ENCODE measurements around the gene ANKIB1. TPM values are rescaled to one million over a fixed set of nuclear protein-coding genes. Genes with fewer than 3 reads are reported as not detected.

Gene ANKIB1
- total RNA-seq, 2 experiments from 2014 or later, result 34.8 to 39.9 TPM

DNA sequence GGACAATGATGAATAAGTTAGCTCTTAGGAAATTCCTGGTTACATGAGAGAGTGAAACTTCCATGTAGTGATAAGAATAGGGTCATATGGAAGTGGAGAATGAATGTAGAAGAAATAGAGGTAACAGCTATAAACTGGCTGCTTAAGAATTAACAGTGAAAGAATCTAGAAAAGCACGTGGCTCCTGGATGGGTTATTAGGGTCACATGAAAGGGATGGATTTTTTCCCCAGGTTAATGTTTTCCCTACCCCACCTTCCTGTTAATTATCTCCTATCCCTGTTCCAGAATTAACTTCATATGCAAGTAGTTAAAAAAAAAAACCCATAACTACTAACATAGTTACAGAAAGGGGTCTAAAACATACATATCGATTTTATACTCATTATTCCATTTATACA is 58.0 kb downstream of the ANKIB1 start:
- no peak overlapping the region for H3K4me3 Mint-ChIP-seq
- no peaks in the 10 kb centered on the region for H3K4me1 Mint-ChIP-seq (ENCODE audit: low read depth)
- H3K9me3 Mint-ChIP-seq, result no peaks in the 10 kb centered on the region
- CTCF ChIA-PET, result no interaction called here
- intact Hi-C loops (cut with micrococcal nuclease), result no loop called here
- no peaks in the 10 kb centered on the region for H3K27me3 Mint-ChIP-seq
- no peak overlapping the region for H3K27ac Mint-ChIP-seq
- no peak for DNase-seq
- peaks cover 27% of the 10 kb centered on the region for H3K36me3 Mint-ChIP-seq
- POLR2A ChIA-PET, result no interaction called here

DNA sequence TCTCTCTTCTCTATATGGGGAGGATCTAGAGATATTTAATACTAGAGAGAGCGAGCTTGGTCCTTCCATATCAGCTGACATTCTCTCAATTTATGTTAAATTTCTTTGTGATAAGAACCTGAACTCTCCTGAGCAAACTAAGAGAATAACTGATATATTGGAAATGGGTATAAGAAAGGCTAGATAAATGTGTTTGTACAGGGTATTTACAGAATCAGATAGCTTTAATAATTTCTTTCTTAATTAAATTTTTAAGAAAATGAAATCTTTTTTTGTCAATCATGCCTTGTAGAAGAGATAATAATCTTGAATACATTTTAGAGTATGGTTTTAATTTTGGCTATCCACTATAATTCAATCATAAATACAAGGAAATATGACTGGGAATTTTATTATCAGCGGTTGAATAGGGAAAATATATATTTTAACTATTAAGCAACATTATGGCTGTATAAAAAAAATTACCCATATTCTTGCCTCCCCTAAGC is 58.7 kb downstream of the ANKIB1 start:
- intact Hi-C loops (cut with micrococcal nuclease), result no loop called here
- H3K4me3 Mint-ChIP-seq, result no peak overlapping the region
- POLR2A ChIA-PET, result no interaction called here
- H3K36me3 Mint-ChIP-seq, result peaks cover 25% of the 10 kb centered on the region
- no peaks in the 10 kb centered on the region for H3K9me3 Mint-ChIP-seq
- H3K4me1 Mint-ChIP-seq (ENCODE audit: low read depth), result no peaks in the 10 kb centered on the region
- CTCF ChIA-PET, result no interaction called here
- DNase-seq, result no peak
- no peaks in the 10 kb centered on the region for H3K27me3 Mint-ChIP-seq
- H3K27ac Mint-ChIP-seq, result no peak overlapping the region

- H3K27ac Mint-ChIP-seq, result no peak overlapping the region
- no peaks in the 10 kb centered on the region for H3K4me1 Mint-ChIP-seq (ENCODE audit: low read depth)
- no peaks in the 10 kb centered on the region for H3K9me3 Mint-ChIP-seq
- no peaks in the 10 kb centered on the region for H3K27me3 Mint-ChIP-seq
- intact Hi-C loops (cut with micrococcal nuclease), result no loop called here
- ChIA-PET POLR2A (no interaction called here), CTCF (no interaction called here)
- no peak overlapping the region for H3K4me3 Mint-ChIP-seq
- DNase-seq, result no peak
- peaks cover 14% of the 10 kb centered on the region for H3K36me3 Mint-ChIP-seq
Observed at GRCh38 chr7:92306153-92306552, 60.4 kb downstream of the ANKIB1 start.

DNA sequence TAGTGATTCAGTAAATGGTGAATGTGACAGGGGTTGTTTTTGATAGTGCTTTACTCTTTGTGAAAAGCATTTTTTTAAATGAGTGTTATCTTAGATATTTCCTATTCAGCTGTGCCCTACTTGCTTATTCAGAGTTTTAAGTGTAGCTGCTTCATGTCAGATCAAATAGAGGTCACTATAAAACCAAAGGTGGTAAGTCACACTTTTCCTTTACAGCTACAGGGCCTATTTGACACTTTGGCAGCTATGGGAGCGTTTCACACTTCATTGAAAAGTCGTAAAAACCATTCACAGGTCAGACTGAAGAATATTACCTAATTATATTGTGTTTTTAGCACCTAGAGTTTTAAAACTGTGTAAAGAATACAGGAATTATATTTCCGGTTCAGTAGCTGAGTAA is 67.3 kb downstream of the ANKIB1 start:
- ChIA-PET POLR2A (no interaction called here), CTCF (no interaction called here)
- peaks cover 8% of the 10 kb centered on the region for H3K36me3 Mint-ChIP-seq
- intact Hi-C loops (cut with micrococcal nuclease), result no loop called here
- no peaks in the 10 kb centered on the region for H3K27me3 Mint-ChIP-seq
- H3K27ac Mint-ChIP-seq, result no peak overlapping the region
- DNase-seq, result no peak
- H3K4me1 Mint-ChIP-seq (ENCODE audit: low read depth), result no peaks in the 10 kb centered on the region
- H3K9me3 Mint-ChIP-seq, result no peaks in the 10 kb centered on the region
- no peak overlapping the region for H3K4me3 Mint-ChIP-seq

DNA sequence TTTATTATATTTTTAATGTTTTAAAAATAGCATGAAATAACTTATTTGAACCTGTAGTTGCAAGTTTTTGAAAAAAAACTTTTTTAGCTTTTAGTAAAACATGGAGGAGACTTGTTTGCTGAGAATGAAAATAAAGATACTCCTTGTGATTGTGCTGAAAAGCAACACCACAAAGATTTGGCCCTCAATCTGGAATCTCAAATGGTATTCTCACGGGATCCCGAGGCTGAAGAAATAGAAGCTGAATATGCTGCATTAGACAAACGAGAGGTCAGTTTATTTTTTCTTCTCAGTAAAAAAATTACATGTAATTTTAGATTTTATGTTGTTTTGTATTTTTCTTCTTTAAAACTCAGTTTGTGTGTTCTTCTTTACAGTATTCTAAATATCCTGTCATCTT is 73.5 kb downstream of the ANKIB1 start:
- no peak for DNase-seq
- Mint-ChIP-seq H3K4me3 (no peak overlapping the region), H3K36me3 (peaks cover 11% of the 10 kb centered on the region), H3K9me3 (no peaks in the 10 kb centered on the region), H3K27ac (no peak overlapping the region), H3K4me1 (ENCODE audit: low read depth) (no peaks in the 10 kb centered on the region), H3K27me3 (no peaks in the 10 kb centered on the region)
- ChIA-PET POLR2A (no interaction called here), CTCF (no interaction called here)
- intact Hi-C loops (cut with micrococcal nuclease), result no loop called here

DNA sequence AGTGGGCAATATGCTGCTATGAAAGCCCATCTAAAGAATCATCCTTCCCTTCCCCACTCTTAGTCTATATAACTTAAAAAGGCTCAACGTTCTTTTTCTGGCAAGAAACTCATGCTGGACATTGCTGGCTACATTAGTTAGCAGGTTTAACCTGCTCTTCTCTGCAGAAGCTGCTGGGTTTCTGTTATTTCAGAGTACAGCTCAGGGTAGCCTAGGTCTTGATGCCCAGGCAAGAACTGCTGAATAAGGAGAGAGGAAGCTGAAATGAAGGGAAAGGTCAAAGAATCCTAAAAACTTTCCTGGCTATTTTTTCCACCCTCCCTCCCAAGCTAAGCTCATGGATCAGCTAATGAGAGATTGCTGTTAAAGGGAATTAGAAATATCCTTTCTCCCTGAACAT is 79.4 kb downstream of the ANKIB1 start:
- Mint-ChIP-seq H3K27ac (no peak overlapping the region), H3K36me3 (peaks cover 14% of the 10 kb centered on the region), H3K4me1 (ENCODE audit: low read depth) (no peaks in the 10 kb centered on the region), H3K9me3 (no peaks in the 10 kb centered on the region), H3K27me3 (no peaks in the 10 kb centered on the region), H3K4me3 (no peak overlapping the region)
- intact Hi-C loops (cut with micrococcal nuclease), result no loop called here
- ChIA-PET CTCF (no interaction called here), POLR2A (no interaction called here)
- DNase-seq, result no peak

DNA sequence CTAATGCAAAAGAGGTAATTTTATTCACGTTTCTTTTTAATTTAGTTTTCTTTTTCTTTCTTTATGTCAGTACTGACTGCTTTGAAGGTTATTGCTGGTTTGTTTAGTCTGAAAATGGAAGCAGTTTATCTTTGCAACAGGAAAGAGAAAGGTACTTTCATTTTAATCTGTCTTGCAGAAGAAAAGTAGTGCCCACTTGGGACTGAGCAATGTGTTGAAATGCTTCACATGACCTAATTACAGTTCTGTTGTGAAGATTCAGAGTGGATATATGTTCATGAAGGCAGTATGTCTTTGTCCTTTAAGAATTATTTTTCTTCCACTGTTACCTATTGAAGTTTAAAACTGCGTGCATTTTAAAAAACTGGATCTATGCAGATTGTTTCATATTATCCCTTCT is 80.1 kb downstream of the ANKIB1 start:
- DNase-seq, result no peak
- no peak overlapping the region for H3K27ac Mint-ChIP-seq
- H3K4me3 Mint-ChIP-seq, result no peak overlapping the region
- H3K9me3 Mint-ChIP-seq, result no peaks in the 10 kb centered on the region
- H3K36me3 Mint-ChIP-seq, result peaks cover 10% of the 10 kb centered on the region
- ChIA-PET POLR2A (no interaction called here), CTCF (no interaction called here)
- no peaks in the 10 kb centered on the region for H3K27me3 Mint-ChIP-seq
- intact Hi-C loops (cut with micrococcal nuclease), result no loop called here
- H3K4me1 Mint-ChIP-seq (ENCODE audit: low read depth), result no peaks in the 10 kb centered on the region

DNA sequence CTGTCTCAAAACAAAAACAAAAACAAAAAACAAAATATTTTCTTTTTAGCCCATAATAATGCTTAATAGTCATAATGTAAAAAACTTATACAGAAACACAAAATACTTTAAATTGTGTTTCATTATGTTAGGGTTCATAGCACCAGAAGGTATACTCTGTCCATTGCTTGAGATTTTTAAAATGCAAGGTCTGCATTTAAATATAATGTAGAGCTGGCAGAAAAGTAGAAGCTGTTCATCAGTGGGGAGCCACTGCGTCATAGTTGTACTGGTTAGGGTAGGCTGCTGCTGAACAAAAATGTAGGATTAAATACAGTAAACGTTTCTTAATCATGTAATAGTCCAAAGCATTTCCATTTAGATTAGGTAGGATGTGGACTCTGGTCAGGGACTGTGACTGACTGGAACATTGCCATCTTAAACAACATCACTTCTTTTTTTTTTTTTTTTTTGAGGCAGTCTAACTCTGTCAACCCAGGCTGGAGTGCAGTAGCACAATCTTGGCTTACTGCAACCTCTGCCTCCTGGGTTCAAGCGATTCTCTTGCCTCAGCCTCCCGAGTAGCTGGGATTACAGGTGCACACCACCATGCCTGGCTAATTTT is 85.2 kb downstream of the ANKIB1 start:
- Mint-ChIP-seq H3K9me3 (peaks cover 3% of the 10 kb centered on the region), H3K4me1 (ENCODE audit: low read depth) (no peaks in the 10 kb centered on the region), H3K36me3 (peaks cover 26% of the 10 kb centered on the region), H3K27me3 (no peaks in the 10 kb centered on the region), H3K4me3 (no peak overlapping the region), H3K27ac (no peak overlapping the region)
- intact Hi-C loops (cut with micrococcal nuclease), result no loop called here
- ChIA-PET POLR2A (no interaction called here), CTCF (no interaction called here)
- DNase-seq, result no peak

DNA sequence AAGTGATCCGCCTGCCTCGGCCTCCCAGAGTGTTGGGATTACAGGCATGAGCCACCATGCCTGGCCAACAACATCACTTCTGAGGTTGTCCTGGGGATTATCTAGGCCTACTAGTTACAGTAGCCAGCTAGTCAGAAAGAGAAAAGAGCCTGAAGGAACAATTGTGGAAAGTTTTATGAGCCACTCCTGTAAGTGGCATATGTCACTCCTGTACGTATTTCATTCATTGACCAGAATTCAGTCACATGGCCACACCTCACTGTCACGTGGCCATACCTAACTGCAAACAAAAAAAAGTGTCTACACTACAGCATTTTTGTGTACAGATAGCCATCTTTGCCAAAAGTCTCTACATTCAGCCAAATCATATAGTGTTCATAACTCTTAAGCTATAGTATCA is 85.7 kb downstream of the ANKIB1 start:
- DNase-seq, result no peak
- Mint-ChIP-seq H3K27ac (no peak overlapping the region), H3K27me3 (no peaks in the 10 kb centered on the region), H3K36me3 (peaks cover 29% of the 10 kb centered on the region), H3K9me3 (peaks cover 3% of the 10 kb centered on the region), H3K4me1 (ENCODE audit: low read depth) (no peaks in the 10 kb centered on the region), H3K4me3 (no peak overlapping the region)
- intact Hi-C loops (cut with micrococcal nuclease), result no loop called here
- CTCF ChIA-PET, result no interaction called here
- POLR2A ChIA-PET, result no interaction called here

GRCh38 chr7:92332782-92333181 is 87.0 kb downstream of the ANKIB1 start:
- Mint-ChIP-seq H3K36me3 (peaks cover 30% of the 10 kb centered on the region), H3K27me3 (no peaks in the 10 kb centered on the region), H3K4me1 (ENCODE audit: low read depth) (no peaks in the 10 kb centered on the region), H3K27ac (no peak overlapping the region), H3K4me3 (no peak overlapping the region), H3K9me3 (peaks cover 3% of the 10 kb centered on the region)
- ChIA-PET CTCF (no interaction called here), POLR2A (no interaction called here)
- no peak for DNase-seq
- intact Hi-C loops (cut with micrococcal nuclease), result no loop called here

DNA sequence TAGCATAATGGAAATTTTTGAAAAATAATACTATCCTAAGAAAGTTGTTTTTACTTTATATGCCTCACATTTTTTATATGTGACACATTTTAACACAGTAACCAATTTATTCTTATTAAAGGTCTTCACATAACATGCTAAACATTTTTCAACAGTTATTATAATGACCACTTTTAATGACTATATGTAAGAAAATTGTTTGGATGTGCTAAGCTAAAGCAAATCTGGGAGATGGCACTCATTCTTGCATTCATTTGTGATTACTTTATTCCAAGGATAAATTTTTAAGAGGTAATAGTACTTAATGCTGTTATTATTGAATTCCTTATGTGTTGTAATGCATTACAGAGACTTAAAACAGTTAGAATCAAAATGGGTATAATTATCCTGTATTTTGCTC is 88.1 kb downstream of the ANKIB1 start:
- DNase-seq, result no peak
- Mint-ChIP-seq H3K4me1 (ENCODE audit: low read depth) (no peaks in the 10 kb centered on the region), H3K36me3 (peaks cover 30% of the 10 kb centered on the region), H3K27ac (no peak overlapping the region), H3K27me3 (no peaks in the 10 kb centered on the region), H3K9me3 (peaks cover 3% of the 10 kb centered on the region), H3K4me3 (no peak overlapping the region)
- ChIA-PET POLR2A (no interaction called here), CTCF (no interaction called here)
- intact Hi-C loops (cut with micrococcal nuclease), result no loop called here

GRCh38 chr7:92335574-92335973 is 89.8 kb downstream of the ANKIB1 start:
- intact Hi-C loops (cut with micrococcal nuclease), result no loop called here
- Mint-ChIP-seq H3K27ac (no peak overlapping the region), H3K9me3 (peaks cover 3% of the 10 kb centered on the region), H3K4me3 (no peak overlapping the region), H3K27me3 (no peaks in the 10 kb centered on the region), H3K4me1 (ENCODE audit: low read depth) (no peaks in the 10 kb centered on the region), H3K36me3 (peaks cover 23% of the 10 kb centered on the region)
- POLR2A ChIA-PET, result no interaction called here
- CTCF ChIA-PET, result no interaction called here
- DNase-seq, result no peak

DNA sequence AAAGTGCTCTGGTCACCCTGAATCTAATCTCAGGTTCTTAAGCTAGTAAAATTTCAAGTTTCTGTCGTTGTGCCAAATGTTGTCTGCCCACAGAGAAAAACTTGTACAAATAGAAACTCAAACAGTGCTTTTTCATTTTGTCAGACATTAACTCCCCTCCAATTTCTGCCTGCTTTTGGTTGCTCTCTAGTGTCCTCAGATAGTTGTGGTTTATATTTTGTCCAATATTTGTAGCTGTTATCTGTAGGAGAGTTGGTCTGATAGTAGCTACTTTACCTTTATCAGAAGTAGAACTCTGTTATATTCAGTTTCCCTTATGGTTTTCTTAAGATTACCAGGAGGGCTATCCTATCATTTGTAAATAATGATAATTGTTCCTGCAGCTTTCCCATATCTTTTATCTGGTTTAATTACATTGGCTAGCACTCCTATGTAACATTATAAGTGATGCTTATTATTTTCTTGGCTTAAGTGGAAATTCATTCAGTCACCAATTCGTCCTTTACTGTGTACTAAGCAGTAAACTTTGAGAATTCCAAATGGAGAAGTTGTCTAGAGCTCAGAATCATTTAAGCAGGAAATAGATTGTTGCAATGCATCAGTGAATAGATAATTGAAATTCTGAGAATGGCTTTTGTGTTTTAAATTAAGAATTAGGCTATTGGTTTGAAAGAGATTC is 91.0 kb downstream of the ANKIB1 start:
- H3K4me3 Mint-ChIP-seq, result no peak overlapping the region
- POLR2A ChIA-PET, result no interaction called here
- H3K27ac Mint-ChIP-seq, result no peak overlapping the region
- peaks cover 3% of the 10 kb centered on the region for H3K9me3 Mint-ChIP-seq
- no peaks in the 10 kb centered on the region for H3K4me1 Mint-ChIP-seq (ENCODE audit: low read depth)
- DNase-seq, result no peak
- H3K27me3 Mint-ChIP-seq, result no peaks in the 10 kb centered on the region
- CTCF ChIA-PET, result interaction anchor here (1.2 kb wide), 1 partner anchor 157 kb away, joined by 3 read pairs; the partner anchor contains the start of gene LRRD1
- H3K36me3 Mint-ChIP-seq, result peaks cover 20% of the 10 kb centered on the region
- intact Hi-C loops (cut with micrococcal nuclease), result no loop called here

Data from activated CD4-positive, alpha-beta memory T cell treated with anti-CD3 and anti-CD28 coated beads for 36 hours (primary cell).